HG02981 (cell line): ENCODE results near the gene SNX18.

Experiments used
- ATAC-seq: cut with Tn5 transposase; IDR thresholded peaks from one replicate; pipeline ENCODE4 v1.9.1; 2021; ENCODE audit warnings: mild to moderate bottlenecking, moderate library complexity; ENCODE audit not compliant: unreplicated experiment

Gene SNX18

DNA sequence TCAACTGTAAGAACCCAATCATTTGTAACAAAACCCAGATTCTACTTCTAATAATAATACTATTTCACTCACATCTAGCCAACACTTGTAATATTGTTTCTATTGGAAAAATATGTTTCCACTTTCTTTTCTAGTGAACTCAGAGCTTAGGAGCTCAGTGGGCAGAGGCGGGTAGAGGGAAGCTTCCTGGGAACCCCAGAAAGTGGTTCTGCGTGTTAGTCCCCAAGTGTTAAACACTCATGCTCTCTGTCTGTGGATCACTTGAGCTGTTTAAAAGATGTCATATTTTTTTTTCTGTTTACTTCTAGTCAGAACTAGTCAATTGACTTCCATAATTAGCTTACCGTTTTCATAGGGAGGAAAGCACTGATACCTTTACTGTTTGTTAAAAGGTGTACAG lies 20.6 kb downstream of the SNX18 start:
- ATAC-seq = no peak

DNA sequence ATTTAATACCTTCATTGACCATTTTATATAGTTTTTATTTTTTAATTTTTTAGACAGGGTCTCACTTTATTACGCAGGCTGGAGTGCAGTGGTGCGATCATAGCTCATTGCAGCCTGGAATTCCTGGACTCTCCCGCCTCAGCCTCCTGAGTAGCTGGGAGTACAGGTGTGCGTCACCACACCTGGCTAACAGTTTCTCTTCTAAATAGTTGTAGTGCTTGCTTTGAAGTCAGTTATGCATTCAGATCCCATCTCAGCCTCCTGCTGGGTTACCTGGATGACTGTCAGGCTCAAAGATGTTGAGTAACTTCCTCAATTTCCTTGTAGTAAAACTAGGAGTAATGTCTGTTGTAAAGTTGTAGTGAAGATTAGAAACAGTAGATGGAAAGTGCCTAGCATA lies 21.4 kb downstream of the SNX18 start:
- ATAC-seq = no peak

DNA sequence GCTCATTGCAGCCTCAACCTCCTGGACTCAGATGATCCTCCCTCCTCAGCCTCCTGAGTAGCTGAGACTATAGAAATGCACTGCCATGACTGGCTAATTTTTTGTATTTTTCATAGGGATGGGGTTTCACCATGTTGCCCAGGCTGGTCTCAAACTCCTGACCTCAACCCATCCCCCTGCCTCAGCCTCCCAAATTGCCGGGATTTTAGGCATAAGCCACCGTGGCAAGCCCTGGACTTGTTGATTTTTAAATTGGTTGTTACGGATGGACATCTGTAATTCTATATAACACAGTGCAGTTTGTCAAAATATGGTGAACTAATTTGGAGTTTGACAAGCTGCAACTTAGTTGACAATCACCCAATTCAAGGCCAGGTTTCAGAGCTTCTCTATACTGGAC lies 22.7 kb downstream of the SNX18 start:
- ATAC-seq = no peak

DNA sequence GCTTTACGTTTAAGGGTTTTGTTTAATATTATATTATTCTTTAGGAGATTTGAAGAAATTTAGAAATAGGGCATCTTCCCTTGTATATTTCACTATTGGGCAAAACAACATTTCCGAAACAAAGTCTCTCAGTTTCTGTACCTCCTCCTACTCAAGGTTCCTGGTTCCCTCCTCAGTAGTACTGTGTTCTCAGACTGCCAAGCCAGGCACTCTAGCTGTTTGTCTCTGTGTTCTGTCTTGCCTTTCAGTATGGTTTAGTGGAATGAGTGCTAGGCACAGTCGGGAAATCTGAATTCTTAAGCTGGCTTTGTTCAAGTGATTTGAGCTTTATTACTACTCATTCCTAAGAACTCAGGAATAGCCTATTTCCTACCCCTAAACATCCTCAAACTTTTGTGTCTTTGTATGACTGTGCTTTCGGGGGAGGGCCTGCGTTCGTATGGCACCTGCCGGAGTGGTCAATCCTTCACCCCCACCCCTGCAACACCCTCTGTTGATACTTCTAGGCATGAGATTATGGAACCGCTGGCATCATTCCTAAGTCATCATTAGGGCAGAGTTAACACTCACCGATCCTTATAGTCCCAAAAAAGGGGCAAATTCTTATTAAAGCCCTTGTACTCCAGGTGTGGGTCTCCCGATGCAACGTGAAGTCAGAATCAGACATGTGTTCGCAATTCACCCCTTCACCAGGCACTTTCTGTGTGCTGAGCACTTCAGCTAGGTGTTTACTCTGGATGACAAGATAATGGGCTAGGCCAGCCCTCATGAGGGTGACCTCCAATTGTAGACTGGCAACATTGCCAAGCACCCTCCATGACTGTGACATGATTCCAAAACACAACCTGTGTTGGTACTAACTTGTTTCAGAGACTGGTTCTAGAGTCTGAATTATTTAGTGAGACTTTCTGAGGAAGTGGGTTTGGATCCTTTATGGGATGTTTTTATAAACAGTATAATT lies 24.5 kb downstream of the SNX18 start:
- no peak for ATAC-seq

DNA sequence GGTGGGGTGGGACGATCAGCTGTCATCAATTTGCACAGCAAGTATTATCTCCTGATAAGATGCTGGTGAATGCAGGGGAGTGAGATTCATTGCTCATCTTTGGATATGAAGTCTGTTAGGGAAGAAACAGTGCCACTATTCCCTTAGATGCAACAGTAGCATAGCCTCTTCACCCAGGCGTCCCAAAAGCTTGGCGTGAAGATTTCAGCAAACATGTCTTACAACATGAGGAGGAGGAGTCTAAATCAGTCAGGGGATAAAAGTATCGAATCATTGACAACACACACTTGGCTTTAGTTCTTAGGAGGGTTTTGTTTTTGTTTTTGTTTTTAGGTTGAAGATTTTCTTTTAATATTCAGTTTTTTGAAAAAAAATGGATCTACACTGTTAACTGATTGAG lies 26.5 kb downstream of the SNX18 start:
- ATAC-seq = no peak

DNA sequence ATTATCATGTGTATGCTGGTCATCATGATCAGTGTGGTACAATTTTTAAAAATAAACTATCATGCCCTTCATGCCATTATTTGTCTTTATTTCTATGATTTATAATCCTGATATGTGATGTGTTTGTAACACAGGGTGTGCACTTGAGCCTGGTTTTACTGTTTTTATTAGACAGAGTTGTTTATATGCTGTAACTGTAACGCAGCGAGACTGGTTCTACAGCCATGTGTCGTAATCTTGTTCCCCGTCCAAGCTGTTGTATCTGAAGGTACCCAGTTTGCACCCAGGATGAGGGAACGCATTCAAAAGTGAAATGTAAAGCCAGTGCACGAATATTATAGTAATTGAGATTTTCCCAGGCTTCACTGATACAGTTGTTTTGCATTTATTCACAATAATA lies 28.2 kb downstream of the SNX18 start:
- no peak for ATAC-seq

DNA sequence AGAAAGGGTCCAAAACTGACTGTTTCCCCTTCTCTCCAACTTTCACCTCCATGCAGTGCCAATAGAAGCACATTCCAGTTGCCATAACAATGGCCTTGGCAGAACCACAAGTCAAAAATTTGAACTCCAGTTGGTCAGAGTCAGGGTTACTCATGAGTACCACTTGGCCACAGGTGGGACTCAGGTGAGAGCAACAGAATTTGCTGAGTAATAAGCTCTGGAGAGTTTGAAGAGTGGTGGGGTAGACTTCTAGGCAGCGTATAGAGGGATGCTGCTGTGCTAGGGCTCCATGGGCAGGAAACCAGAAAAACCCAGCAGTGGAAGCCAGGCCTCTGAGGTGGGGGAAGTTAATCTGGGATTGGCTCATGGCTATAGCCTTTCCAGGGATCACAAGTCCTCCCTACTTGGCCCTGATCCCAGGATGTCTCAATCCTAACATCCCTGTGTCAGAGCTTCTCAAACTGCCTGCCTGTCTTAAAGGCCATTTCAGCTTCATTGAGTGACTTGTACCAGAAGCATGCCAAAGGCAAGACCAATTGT lies 30.2 kb downstream of the SNX18 start:
- ATAC-seq = no peak

DNA sequence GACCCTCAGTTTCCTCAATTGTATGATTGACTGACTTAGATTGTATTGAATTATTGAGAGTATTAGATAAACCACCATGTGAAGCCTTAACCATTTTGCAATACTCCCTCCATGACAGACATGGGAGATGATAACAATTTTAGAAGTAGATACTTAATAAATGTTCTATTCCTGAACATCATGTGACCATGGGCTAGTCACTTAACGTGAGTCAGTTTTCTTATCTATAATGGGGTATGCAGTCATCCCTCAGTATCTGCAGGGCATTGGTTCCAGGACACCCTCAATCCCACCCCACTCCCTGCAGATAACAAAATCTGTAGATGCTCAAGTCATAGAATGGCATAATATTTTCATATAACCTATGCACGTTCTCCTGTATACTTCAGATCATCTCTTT lies 31.0 kb downstream of the SNX18 start:
- no peak for ATAC-seq

DNA sequence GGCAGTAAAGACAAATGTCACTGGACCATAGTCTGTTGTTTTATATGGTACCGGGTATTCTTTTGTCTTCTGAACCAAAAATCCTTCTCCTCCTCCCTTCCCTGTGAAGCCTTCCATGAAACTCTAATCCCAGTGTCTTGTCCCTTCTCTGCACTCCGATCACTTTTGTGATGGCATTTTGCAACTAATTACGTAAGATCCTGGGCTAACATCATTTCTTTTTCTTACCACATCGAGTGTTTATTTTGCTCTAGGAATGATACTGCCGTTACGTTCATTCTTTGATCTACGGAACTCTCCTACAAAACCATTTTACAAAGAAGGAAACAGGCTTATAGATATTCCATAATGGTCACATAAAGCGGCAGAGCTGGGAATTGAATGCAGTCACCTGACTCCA lies 33.7 kb downstream of the SNX18 start:
- ATAC-seq = no peak

DNA sequence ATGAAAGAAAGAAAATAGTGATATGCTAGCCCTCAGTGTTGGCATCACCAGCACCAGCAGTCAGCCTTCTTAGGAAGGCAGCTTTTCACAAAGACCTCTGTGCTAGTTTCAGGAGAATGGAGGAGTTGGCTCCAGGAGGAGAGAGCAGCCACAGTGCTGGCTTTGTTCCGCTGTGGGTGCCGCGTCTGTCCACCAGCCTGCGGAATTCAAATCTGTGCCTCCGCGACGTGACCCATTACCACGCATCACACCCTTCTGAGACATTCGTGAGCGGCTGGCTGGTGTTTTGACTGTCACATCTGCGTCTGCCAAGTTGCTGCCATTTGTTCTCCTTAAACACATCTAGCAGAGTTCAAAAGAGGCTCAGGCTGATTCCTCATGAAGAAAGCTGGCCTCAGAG lies 34.4 kb downstream of the SNX18 start:
- ATAC-seq = no peak

DNA sequence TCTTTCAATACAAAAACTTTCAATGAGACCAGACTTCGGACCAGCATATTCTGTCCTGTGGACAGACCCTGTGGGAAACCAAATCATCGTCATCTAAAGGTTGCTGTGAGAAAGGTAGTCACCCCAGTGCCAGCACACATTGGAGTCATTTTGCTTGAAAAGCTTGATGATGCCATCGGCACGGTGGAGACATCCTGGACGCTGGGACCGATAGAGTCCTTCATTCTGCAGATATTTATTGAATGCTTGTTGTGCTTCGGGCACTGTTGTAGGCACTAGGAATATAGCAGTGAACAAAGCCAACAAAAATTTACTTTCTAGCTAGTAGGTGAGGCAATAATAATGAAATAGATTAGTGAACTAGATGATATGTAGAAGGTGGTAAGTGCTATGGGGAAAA lies 34.9 kb downstream of the SNX18 start:
- ATAC-seq = no peak

DNA sequence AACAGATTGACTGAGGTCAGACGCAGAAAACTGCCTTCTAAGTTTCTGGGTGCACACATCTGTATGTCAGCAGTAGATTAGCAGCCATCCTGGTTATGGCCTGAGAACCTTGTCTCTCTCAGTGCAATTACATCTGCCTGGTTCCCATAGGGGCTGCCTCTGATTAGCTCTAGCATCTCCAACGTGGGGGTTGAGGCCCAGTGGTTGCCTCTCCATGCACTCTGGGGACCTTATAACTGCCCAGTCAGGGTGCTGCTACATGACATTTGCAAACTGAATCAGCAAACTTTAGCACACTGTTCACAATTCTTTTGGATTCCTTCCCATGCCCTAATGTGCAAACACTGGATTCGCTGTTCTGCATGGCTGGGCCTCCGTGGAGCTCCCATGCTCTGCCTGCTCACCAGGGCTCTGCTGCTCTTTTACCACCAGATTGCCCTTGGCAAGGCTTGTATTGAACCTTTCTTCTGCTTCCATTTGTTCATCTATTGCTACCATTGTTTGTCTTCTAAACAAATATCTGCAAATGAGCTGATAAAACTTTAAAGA lies 36.2 kb downstream of the SNX18 start:
- no peak for ATAC-seq

DNA sequence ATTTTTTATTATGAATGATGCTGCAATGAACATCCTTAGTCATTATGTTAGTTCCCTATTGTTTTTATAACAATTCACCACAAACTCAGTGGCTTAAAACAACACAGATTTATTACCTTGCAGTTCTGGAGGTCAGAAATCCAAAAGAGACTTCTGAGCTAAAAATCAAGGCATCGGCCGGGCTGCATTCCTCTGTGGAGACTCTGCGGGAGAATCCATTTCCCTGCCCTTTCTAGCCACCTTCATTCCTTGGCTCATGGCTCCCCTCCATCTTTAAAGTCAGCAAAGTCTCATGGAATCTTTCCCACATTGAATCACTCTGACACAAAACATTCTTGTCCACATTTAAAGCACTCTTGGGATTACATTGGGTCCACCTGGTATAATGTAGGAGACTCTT lies 38.6 kb downstream of the SNX18 start:
- no peak for ATAC-seq

DNA sequence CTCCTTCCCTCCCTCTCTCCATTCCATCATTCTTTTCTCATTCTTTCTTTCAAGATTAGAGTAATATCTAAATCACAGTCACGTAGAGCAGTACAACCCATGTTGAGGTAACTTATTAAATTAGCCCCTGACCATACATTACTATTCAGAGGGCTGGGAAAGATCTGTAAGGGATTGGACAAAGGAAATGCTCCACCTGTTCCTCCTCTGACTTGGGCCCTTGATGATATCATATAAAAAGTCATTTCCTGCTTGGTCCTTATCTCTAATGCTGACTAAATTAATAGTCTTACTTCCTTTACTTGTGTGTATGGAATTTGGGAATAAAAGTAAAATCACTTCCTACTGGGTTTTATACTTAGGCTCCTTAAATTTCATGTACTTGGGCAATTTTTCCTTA lies 40.8 kb downstream of the SNX18 start:
- ATAC-seq = no peak

DNA sequence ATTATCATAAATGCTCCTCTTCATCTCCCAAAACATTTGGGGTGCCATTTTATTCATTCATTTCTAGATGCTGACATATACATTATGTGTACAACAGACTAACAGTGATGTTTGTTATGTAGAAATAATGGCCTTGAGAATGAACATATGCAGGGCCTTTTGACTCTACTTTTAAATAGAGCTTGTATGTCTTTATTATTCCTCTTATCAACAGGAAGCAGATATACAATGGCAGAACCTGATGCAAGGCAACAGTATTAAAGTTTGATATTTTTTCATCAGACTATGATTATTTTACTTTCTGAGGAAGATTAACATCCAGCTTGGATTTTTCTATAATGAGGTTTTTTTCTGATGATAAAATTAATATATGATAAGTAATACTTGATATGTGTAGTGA lies 44.1 kb downstream of the SNX18 start:
- ATAC-seq = no peak

DNA sequence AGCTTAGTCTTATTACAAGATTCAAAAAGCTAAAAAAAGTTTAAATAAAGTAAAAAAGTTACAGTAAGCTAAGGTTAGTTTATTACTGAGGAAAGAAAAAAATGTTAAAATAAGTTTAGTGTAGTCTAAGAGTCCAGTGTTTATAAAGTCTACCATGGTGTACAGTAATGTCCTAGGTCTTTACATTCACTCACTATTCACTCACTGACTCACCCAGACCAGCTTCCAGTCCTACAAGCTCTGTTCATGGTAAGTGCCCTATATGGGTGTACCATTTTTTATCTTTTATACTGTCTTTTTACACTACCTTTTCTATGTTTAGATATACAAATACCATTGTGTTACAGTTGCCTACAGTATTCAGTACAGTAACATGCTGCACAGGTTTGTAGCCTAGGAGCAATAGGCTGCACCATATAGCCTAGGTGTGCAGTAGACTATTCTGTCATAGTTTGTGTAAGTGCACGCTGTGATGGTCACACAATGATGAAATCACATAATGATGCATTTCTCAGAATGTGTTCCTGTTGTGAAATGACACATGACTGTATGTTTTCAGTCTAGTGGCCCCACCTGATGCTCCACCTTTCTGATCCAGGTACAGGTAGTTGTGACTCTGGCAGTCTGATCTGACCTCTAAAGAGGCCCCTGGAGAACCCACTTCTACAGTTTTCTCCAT lies 45.7 kb downstream of the SNX18 start:
- ATAC-seq = no peak

DNA sequence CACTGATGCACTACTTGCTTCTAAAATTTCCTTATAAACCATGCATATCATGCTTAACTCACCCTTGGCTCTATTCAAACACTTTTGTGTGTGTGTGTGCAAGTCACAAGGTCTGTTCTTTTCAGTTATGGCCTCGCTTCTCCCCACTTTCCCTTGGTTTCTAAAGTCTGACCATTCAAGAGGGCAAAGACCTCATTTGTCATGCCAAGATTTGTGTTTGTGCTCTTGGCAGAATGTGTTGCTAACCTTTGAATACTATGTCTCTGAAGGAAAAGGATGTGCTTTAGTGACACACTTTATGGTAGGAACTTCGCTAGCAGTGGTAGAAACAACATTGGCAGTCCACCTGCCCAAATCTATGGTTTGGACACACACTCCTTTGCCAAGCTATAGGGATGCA lies 50.4 kb downstream of the SNX18 start:
- no peak for ATAC-seq

DNA sequence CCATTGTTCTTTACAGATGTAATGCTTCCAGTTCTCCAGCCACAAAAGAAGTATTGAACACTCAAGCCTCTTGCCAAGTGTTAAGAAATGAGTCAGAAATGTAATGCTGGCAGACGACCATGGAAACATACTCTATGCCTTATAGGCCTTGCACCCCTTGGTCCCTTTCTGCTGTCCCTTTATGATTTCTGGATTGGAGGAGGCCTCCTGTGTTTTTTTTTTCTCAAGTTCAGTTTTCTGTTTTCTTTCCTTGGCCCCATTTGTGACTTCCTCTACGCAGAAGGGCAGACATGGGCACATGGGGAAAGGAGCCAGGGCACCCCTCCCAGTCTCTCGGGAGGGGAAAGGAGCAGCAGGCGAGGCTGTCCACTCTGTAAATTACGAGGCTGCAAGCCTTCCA lies 53.4 kb downstream of the SNX18 start:
- no peak for ATAC-seq

DNA sequence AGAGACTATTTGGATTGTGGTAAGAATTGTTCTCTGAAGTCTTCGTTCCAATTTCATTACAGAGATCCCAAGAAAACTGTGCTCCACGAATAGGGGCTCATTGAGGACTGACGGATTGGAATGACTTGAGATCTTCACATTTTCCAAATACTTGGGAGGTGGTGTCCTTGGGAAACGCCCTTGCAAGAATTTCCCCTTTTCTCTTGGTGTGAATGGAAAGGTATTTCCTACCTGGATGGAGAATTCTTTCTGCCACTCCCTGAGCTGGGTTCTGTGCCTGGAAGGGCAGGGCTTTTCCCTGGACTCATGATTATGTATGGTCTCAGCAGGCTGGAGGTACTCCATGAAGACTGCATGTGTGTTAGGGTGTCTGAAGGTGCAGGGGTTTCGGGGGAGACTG lies 53.9 kb downstream of the SNX18 start:
- ATAC-seq = no peak

DNA sequence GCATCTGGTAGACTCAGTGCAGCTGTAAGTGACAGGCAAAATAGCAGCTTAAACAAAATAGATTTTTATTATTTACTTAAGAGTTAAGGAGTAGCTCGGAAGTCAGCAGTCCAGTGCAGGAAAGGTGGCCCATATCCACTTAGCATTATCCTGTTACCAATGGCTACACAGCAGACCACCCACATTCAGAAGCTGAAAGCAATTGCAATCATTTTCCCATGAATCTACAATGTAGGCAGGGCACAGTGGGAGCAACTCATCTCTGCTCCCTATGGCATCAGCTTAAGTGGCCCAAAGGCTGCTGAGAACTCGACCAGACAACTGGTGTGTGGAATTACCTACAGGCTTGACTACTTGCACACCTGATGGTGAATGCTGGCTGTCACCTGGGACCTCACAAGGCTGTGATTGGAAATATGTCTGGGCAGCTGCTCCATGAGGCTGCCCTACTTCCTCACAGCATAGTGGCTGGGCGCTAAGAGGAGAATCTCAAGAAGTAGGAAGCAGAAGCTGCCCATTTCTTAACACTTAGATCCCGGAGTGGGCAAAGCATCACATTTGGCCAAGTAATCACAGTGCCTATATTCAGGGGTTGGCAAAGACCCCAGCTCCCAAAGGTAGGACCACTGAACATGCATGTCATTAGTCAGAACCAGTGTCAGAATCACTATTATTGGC lies 56.4 kb downstream of the SNX18 start:
- no peak for ATAC-seq

DNA sequence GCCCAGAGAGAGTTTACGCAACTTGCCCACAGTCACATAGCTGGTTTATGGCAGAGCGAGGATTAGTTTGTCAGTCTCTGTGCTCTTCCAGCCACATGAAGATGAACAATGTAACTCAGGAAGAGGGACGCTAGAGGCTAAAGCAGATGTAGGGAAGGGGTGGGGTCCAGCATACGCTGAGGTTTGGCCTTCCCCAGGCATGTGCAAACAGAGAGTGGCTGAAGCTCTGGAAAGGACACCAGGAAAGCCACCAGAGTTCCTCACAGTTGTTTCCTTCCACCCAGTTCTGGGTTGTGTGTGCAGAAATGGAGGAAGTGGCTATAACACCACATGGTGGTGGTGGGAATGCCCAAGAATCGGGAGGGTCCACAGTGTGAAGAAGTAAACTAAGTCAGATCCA lies 60.0 kb downstream of the SNX18 start:
- no peak for ATAC-seq
